Activated T-cell treated with anti-CD3 and anti-CD28 coated beads, Interleukin-2, amount 50 U/mL, for 24 hours (primary cell): ENCODE data around the gene MLYCD.
A peak's percentile ranks its signal among the peaks of the same experiment; 100 is the strongest.
"Not testable (repeated sequence)": the region's sequence is repeated elsewhere in the genome, so short reads cannot be mapped to it uniquely, and the experiment has no call there.

Experiments used
- DNase-seq: peaks from one replicate; pipeline ENCODE4 v3.0.0-alpha.2; 2020
- H3K27ac Mint-ChIP-seq: 2 replicates; pipeline ENCODE4 v1.8.0; 2020; ENCODE audit warnings: mild to moderate bottlenecking, mixed read lengths
- H3K27me3 Mint-ChIP-seq: 2 replicates; pipeline ENCODE4 v1.8.0; 2020; ENCODE audit warnings: mixed read lengths
- H3K36me3 Mint-ChIP-seq: 2 replicates; pipeline ENCODE4 v1.8.0; 2020; ENCODE audit warnings: low read depth, mixed read lengths
- H3K4me1 Mint-ChIP-seq: 2 replicates; pipeline ENCODE4 v1.8.0; 2020; ENCODE audit warnings: low read depth, mixed read lengths
- H3K4me3 Mint-ChIP-seq: 2 replicates; pipeline ENCODE4 v1.8.0; 2020; ENCODE audit warnings: mild to moderate bottlenecking, moderate library complexity, mixed read lengths
- H3K9me3 Mint-ChIP-seq: 2 replicates; pipeline ENCODE4 v1.8.0; 2020; ENCODE audit warnings: mixed read lengths

The MLYCD gene

DNA sequence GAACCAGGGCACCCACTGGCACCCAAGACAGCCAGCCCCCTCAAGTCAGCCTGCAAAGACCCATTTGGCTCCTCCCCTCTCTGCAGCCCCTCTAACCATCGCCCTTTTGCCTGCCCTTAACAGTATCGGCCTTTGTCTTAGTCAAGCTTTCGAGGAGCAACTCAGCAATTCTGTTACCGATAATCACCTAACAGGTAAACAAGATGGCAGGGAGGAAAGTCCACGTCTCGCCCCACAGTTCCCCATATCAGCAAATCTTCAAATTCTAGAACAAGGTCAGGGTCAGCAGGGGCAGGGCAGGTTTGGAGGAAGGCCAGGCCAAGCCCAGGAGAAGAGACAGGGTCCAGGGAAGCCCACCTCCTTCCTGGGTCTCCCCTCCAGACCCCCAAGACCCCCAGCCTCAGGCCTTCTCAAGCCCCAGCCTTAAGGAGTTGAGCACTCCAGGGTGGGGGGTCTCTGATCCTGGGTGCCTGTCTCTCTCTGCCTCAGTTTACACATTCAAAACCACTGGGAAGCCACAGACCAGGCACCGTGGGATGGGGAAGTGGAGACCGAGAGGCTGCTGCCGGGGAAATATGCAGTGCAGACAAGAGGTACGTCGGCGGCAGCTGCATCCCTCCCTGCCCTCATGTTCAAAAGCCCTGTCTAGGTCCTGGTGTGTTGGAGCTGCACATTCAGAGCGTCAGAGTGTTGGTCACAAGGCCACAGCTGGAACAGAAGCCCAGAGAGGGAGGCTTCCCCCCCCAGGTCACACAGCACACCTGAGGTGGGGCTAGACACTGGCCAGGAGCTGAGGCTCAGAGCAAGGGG is 50.2 kb downstream of the MLYCD start:
- Mint-ChIP-seq H3K27me3 (peaks cover 7% of the 10 kb centered on the region), H3K36me3 (no peaks in the 10 kb centered on the region), H3K27ac (no peak overlapping the region), H3K4me3 (no peak overlapping the region), H3K4me1 (peaks cover 11% of the 10 kb centered on the region), H3K9me3 (no peaks in the 10 kb centered on the region)
- no peak for DNase-seq

DNA sequence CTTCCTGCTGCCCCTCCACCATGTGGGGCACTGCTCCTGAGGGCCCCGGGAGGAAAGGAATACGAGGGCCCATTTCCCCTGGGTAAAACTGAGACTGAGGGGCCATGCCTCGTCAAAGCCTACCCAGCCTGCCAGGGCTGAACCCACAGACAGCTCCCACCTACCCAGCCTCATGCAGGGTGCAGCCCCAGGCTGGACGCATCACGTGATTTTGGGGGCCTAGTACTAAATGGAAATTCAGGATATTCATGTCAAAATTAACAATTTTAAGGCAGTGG is 50.7 kb downstream of the MLYCD start:
- Mint-ChIP-seq H3K27ac (no peak overlapping the region), H3K4me1 (peaks cover 14% of the 10 kb centered on the region), H3K4me3 (no peak overlapping the region), H3K36me3 (no peaks in the 10 kb centered on the region), H3K27me3 (peaks cover 12% of the 10 kb centered on the region), H3K9me3 (no peaks in the 10 kb centered on the region)
- no peak for DNase-seq

DNA sequence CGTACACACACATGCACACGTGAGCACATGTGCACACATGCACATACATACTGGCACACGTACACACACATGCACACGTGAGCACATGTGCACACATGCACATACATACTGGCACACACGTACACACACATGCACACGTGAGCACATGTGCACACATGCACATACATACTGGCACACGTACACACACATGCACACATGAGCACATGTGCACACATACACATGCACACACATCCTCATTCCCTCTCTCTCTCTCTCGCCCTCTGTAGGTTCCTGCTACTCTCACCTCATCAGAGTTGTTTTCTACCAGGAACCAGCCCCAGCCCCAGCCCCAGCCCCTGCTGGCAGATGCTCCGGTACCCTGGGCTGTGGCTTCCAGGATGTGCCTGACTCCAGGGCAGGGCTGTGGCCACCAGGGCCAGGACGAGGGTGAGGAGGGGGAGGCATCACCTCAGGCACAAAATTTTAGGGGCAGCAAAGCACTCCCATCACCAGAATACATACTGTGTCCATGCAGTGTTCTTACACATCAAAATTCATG is 52.0 kb downstream of the MLYCD start:
- peaks cover 25% of the 10 kb centered on the region for H3K27me3 Mint-ChIP-seq
- H3K27ac Mint-ChIP-seq, DNase-seq: not testable (repeated sequence)

DNA sequence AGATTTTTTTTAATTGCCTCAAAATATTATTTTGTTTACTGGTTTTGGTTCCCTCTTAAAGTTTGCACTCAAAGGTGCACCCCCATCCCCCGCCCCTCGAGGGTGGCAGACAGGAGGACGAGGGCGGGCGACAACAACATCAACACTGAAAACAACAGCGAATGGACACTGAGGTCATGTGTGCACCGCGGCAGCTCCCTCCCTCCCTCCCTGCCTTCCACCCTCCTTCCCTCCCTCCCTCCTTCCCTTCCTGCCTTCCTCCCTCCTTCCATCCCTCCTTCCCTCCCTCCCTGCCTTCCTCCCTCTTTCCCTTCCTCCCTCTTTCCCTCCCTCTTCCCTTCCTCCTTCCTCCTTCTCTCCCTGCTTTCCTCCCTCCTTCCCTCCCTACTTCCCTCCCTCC is 52.6 kb downstream of the MLYCD start:
- DNase-seq, result no peak
- no peaks in the 10 kb centered on the region for H3K9me3 Mint-ChIP-seq
- H3K36me3 Mint-ChIP-seq, result no peaks in the 10 kb centered on the region
- peaks cover 14% of the 10 kb centered on the region for H3K4me1 Mint-ChIP-seq
- no peak overlapping the region for H3K27ac Mint-ChIP-seq
- no peak overlapping the region for H3K4me3 Mint-ChIP-seq
- H3K27me3 Mint-ChIP-seq, result peaks cover 29% of the 10 kb centered on the region

More for the DNA sequence above, 52.0 kb downstream of the MLYCD start:
- not testable (repeated sequence) for H3K4me3 Mint-ChIP-seq, H3K36me3 Mint-ChIP-seq, H3K9me3 Mint-ChIP-seq
- peaks cover 14% of the 10 kb centered on the region for H3K4me1 Mint-ChIP-seq

DNA sequence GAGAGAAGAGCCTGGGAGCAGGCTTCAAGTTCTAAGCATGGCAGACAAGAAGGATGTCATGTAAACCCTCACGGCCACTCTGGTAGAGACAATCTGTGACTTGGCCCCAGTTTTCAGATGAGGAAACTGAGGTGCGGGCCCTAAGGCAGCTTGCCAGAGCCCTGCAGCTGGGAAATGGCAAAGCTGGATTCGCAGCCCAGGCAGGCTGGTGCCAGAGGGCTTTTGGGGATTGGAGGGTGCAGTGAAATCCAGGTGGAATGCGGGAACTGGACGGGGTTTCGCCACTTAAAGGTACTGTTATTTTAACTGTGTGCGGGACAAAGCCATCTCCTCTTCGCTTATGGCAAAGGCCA is 53.6 kb downstream of the MLYCD start:
- Mint-ChIP-seq H3K36me3 (no peaks in the 10 kb centered on the region), H3K27ac (peak overlapping the region; percentile 80), H3K9me3 (no peaks in the 10 kb centered on the region), H3K27me3 (peaks cover 33% of the 10 kb centered on the region), H3K4me1 (peaks cover 14% of the 10 kb centered on the region), H3K4me3 (no peak overlapping the region)
- no peak for DNase-seq

DNA sequence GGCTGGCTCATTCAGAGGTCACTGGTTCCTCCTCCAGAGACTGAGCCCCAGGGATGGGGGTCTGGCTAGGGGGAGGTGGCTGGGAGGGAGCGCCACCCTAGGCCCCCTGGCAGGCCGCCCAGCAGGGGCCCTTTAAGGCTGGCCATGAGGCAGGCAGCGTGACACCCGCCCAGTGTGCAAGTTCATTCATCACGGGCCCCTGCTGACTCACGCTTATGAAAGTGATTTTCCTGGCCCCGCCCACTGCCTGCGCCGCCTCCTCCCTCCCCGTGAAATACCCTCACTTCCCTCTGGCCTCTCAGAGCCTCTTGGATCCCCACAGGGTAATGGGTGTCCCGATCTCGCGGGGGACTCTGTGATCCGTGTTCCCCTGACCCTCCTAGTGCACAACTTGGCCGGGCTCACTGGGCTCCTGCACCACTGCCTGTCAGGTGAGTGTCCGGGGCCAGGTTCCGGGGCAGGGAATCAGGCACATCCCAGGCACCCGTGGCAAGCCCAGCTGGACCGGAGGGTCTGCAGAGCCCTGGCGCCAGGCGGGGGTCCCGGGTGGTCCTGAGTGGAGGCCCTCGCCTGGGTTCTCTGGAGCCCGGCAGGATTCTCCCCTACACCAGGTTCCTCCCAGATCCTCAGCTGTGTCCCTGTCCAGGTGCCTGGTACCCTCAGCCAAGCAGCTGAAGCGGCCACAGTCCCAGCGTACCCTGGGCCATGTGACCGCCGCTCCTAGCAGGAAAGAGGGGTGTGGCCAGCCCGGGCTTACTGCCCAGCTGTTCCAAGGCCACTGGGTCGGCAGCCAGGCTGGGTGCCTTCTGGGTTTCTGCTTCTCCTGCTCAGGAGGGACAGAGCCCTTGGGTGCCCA is 54.3 kb downstream of the MLYCD start, which contains the start of gene OSGIN1:
Gene OSGIN1, plus strand, starts transcription at position 301 of the 856 bp plus-strand sequence. CDS start 4,432 bp downstream, outside the sequence.
- peak within 1 kb of the TSS; percentile 80 for H3K27ac Mint-ChIP-seq
- DNase-seq, result peak; percentile 85
- no peaks in the 10 kb centered on the region for H3K36me3 Mint-ChIP-seq
- H3K9me3 Mint-ChIP-seq, result no peaks in the 10 kb centered on the region
- H3K4me3 Mint-ChIP-seq, result peak within 1 kb of the TSS; percentile 58
- peaks cover 14% of the 10 kb centered on the region for H3K4me1 Mint-ChIP-seq
- H3K27me3 Mint-ChIP-seq, result peaks cover 33% of the 10 kb centered on the region

DNA sequence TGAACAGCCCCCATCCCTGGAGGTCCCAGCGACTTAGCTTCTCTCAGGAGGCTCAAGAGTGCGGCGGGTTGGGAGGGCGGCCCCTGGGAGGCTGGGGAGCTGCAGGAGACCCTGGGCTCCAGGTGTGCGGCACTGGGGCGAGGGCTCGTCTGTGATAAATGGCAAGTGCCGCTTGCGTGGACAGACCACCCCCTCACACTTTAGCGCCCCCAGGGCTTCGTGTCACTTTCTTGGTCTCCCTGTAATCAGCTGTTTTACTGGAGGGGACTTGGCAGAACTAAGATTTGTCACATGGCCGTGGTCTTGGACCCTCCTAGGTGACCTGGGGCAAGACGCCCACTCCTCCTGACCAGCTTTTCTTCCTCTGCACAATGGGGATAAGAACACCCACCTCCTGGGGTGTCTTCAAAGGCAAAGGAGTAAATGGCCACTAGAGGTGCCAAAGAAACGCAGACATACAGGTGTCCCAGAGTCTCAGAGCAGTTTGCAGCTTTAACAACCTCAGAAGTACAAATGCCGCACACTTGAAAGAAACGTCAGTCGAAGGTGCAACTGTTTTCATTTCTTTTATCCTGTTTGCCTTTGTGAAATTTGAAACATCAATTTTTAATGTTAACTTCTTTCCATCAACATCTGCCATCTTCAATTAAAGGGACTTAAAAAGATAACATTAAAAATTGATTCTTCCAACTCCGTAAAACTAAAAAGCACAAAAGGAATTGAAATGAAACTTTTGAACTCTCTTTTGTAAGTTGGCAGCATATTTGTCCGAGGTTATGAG is 55.1 kb downstream of the MLYCD start:
- DNase-seq, result peak; percentile 34
- peaks cover 14% of the 10 kb centered on the region for H3K4me1 Mint-ChIP-seq
- no peak overlapping the region for H3K27ac Mint-ChIP-seq
- H3K4me3 Mint-ChIP-seq, result peak overlapping the region; percentile 52
- H3K9me3 Mint-ChIP-seq, result no peaks in the 10 kb centered on the region
- H3K27me3 Mint-ChIP-seq, result peaks cover 33% of the 10 kb centered on the region
- no peaks in the 10 kb centered on the region for H3K36me3 Mint-ChIP-seq

DNA sequence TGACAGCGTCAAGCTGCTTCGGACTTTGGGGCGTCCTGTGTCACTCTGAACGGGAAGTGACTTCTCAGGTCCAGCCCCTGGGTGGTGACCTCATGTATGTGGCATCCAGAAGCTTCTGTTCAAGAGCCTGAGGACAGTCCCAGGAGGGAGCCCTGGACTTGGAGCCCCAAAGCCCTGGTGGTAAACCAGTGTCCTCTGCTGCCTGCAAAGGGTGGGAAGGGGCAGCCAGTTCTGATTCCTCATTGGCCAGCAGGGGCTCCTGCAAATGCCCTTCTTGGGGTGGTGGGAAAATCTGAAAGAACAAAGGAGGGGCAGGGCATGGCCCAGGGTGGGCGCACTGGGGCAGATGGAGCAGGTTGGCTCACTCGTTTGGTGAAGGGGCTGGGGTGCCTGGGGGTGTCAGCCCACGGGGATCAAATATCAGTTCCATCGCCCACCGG is 55.7 kb downstream of the MLYCD start:
- H3K9me3 Mint-ChIP-seq, result no peaks in the 10 kb centered on the region
- no peak for DNase-seq
- H3K36me3 Mint-ChIP-seq, result no peaks in the 10 kb centered on the region
- H3K27ac Mint-ChIP-seq, result no peak overlapping the region
- H3K27me3 Mint-ChIP-seq, result peaks cover 33% of the 10 kb centered on the region
- H3K4me1 Mint-ChIP-seq, result peaks cover 14% of the 10 kb centered on the region
- no peak overlapping the region for H3K4me3 Mint-ChIP-seq

DNA sequence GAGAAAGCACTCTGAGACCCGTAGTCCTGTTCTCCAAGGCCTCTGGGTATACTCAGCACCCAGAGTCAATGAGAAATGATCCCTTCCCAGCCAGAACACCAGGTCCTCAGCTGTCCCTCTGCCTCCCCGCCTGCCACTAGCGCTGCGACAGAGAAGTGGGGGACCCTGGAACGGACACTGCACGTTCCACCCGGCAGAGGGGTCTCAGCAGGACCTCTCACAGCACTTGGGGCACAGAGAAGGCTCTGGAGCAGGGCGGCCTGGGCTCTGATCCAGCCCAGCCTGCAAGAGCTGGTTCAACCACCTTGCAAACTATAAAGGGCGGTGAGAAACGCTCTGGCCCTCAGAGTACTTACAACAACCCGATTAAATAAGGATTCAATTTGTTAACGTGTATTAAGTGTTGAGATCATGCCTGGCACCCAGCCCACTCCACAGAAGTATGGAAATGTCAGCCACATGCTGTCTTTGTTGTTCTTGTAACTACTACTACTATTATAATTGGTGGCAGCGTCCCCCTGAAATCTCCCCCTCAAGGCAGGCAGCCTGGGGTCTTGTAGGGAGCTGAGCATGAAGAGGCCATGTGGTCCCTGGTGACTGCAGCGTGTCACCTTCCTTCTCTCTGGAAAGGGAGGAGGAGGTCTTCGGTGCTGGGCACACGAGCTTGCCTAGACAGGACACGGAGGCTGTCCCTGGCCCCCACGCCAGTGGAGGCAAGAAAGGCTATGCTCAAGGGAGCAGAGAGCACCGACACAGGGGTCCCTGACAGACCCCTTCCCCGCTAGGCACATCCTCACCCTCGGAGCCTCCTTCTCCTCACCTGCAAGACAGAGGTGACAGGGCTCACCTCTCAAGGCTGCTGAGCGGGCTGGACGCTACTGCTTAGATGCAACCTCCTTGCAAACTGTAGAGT is 56.6 kb downstream of the MLYCD start:
- Mint-ChIP-seq H3K36me3 (no peaks in the 10 kb centered on the region), H3K27ac (no peak overlapping the region), H3K27me3 (peaks cover 33% of the 10 kb centered on the region), H3K4me1 (peaks cover 14% of the 10 kb centered on the region), H3K9me3 (no peaks in the 10 kb centered on the region), H3K4me3 (no peak overlapping the region)
- no peak for DNase-seq

DNA sequence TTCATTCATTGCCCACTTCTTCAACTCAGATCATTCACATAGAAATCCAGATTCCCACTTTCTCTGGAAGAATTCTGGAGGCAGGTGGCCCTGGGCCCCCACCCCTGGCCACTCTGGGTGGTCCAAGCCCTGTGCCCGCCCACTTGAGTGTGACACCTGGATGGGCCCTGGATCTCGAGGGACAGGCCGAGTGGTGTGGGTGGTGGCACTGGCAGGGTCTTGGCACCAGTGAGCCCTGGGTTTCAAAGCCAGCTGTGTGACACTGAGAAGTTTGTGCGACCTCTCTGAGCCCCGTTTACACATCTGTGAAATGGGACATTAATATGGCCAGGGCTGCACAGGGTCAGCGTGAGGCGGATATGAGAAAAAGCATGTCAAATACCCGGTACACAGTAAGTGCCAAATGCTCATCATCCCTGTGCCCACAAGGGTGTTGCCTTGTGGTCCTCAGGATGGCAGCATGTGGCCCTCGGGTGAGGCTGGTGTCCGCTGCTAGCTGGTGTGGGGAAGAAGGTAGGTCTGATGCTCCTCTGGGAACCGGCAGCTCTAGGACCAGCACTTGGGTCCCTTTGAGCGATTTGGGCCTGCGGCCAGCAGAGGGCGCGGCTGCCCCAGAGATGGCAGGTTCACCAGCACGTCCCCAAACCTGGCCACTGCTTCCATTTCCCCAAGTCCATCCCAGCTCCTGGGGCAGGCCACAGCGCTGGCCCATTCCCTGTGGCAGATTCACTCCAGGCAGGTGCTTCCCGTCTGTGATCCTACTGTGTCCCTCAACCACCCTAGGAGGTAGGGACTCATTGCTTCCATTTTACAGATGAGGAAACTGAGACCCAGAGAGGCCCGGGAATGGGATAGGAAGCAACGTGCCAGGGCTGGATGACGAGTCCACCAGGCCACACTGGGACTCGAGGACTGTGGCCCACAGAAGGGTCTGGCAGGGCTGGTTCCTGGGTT is 57.7 kb downstream of the MLYCD start:
- no peak overlapping the region for H3K27ac Mint-ChIP-seq
- no peaks in the 10 kb centered on the region for H3K9me3 Mint-ChIP-seq
- H3K27me3 Mint-ChIP-seq, result peaks cover 33% of the 10 kb centered on the region
- DNase-seq, result peak; percentile 84
- no peaks in the 10 kb centered on the region for H3K36me3 Mint-ChIP-seq
- no peak overlapping the region for H3K4me3 Mint-ChIP-seq
- H3K4me1 Mint-ChIP-seq, result peaks cover 14% of the 10 kb centered on the region

DNA sequence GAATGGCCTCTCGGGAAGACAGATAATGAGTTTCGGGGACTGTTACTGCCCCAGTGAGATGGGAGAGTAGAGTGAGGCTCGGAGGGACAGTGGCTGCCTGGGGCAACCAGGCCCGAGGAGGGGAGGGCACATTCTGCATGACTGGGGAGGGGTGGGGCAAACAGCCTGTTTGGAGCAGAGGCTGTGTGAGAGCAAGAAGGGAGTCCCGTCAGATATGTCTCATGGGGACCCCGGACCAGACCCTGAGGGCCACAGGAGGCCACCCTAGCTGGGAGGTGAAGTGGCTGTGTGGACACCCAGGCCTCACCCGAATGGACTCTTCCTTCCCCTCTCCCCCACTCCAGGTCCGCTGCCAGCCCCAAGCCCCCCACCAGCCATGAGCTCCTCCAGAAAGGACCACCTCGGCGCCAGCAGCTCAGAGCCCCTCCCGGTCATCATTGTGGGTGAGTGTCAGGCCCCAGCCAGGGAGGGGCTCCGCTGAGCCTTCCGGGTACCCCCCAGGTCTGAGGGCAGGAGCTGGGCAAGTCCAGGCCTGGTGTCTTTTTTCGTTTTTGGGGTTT is 58.5 kb downstream of the MLYCD start:
- H3K36me3 Mint-ChIP-seq, result no peaks in the 10 kb centered on the region
- peaks cover 13% of the 10 kb centered on the region for H3K4me1 Mint-ChIP-seq
- peaks cover 33% of the 10 kb centered on the region for H3K27me3 Mint-ChIP-seq
- no peak overlapping the region for H3K4me3 Mint-ChIP-seq
- no peaks in the 10 kb centered on the region for H3K9me3 Mint-ChIP-seq
- DNase-seq, result no peak
- no peak overlapping the region for H3K27ac Mint-ChIP-seq

DNA sequence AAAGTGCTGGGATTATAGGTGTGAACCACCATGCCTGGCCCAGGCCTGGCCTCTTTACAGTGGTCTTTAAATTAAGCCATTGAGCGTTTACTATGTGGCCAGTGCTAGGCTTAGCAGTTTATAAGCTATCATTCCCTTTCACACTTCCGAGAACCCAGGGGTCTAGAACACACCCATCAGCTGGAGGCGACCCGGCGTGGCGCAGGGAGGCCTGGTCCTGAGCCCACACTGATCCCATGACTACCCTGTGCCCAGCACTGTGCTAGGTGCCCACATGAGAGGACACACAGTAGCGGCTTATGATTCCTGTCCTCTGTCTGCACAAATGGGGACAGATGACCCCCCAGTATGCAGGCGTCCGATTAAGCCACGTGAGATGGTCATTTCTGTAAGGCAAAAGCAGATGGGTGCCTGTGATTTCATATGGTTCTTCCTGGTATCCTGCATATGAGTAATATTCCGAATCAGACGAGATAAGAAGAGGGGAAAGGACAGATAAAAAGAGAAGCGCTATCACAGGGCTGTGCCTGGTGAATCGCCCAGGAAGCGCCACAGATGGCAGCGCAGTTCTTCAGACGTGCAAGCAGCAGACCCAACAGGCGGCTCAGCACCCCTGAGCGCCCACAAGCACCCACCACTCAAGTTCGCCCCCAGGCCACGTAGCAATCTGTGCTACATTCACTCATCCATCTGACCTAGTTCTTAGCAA is 59.4 kb downstream of the MLYCD start:
- no peaks in the 10 kb centered on the region for H3K9me3 Mint-ChIP-seq
- DNase-seq, result no peak
- H3K4me3 Mint-ChIP-seq, result no peak overlapping the region
- H3K27me3 Mint-ChIP-seq, result peaks cover 33% of the 10 kb centered on the region
- H3K27ac Mint-ChIP-seq, result no peak overlapping the region
- peaks cover 6% of the 10 kb centered on the region for H3K4me1 Mint-ChIP-seq
- no peaks in the 10 kb centered on the region for H3K36me3 Mint-ChIP-seq
